Renal pelvis (tissue), 4 donors: Measurements from ENCODE around the gene GRM8. TPM values are rescaled to one million over a fixed set of nuclear protein-coding genes. Genes with fewer than 3 reads are reported as not detected.

Experiments used
- DNase-seq: peaks from one replicate; pipeline ENCODE4 v3.0.0-alpha.2; 2013
- polyA plus RNA-seq, 3 donors: library from polyadenylated mRNA; unstranded; fragments of 120-200 nt; gene quantifications; one replicate each; pipeline ENCODE4 v1.2.1, GENCODE V29; 2013; ENCODE audit not compliant: insufficient read length in 3 of 3

The GRM8 gene
- polyA plus RNA-seq, 3 donors, result 8.3 to 9.5 (median 9.1) TPM

- DNase-seq, result no peak
Observed at GRCh38 chr7:126443951-126444350, 808.8 kb downstream of the GRM8 start.

- no peak for DNase-seq
Observed at GRCh38 chr7:126442908-126443307, 809.8 kb downstream of the GRM8 start.

- DNase-seq, result no peak
Observed at GRCh38 chr7:126441745-126442144, 811.0 kb downstream of the GRM8 start.

GRCh38 chr7:126440542-126440941 is 812.2 kb downstream of the GRM8 start:
- no peak for DNase-seq

- no peak for DNase-seq
Observed at GRCh38 chr7:126436213-126436868, 816.4 kb downstream of the GRM8 start.

- DNase-seq, result no peak
Observed at GRCh38 chr7:126426652-126427051, 826.1 kb downstream of the GRM8 start.

- DNase-seq, result no peak
Observed at GRCh38 chr7:126424985-126425384, 827.8 kb downstream of the GRM8 start.

- DNase-seq, result no peak
Observed at GRCh38 chr7:126419047-126419446, 833.7 kb downstream of the GRM8 start.

GRCh38 chr7:126411821-126412383 is 840.8 kb downstream of the GRM8 start:
- DNase-seq, result no peak

GRCh38 chr7:126411032-126411820 is 841.5 kb downstream of the GRM8 start:
- DNase-seq, result no peak

- DNase-seq, result no peak
Observed at GRCh38 chr7:126403040-126403439, 849.7 kb downstream of the GRM8 start.

GRCh38 chr7:126401918-126402317 is 850.8 kb downstream of the GRM8 start:
- no peak for DNase-seq

GRCh38 chr7:126398851-126399529 is 853.8 kb downstream of the GRM8 start:
- no peak for DNase-seq

- no peak for DNase-seq
Observed at GRCh38 chr7:126398285-126398684, 854.5 kb downstream of the GRM8 start.

GRCh38 chr7:126394406-126394805 is 858.3 kb downstream of the GRM8 start:
- no peak for DNase-seq

Other genes with a start within 250 kb of the GRM8 start
- 10 to 100 TPM; 17.7 to 22.2 (median 22.1) TPM for gene ZNF800, start 139.8 kb upstream of the GRM8 start, polyA plus RNA-seq